Measurements from ENCODE around the gene ACER1.
"Not testable (repeated sequence)": the region's sequence is repeated elsewhere in the genome, so short reads cannot be mapped to it uniquely, and the experiment has no call there.

Gene ACER1, protein sequence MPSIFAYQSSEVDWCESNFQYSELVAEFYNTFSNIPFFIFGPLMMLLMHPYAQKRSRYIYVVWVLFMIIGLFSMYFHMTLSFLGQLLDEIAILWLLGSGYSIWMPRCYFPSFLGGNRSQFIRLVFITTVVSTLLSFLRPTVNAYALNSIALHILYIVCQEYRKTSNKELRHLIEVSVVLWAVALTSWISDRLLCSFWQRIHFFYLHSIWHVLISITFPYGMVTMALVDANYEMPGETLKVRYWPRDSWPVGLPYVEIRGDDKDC

DNA sequence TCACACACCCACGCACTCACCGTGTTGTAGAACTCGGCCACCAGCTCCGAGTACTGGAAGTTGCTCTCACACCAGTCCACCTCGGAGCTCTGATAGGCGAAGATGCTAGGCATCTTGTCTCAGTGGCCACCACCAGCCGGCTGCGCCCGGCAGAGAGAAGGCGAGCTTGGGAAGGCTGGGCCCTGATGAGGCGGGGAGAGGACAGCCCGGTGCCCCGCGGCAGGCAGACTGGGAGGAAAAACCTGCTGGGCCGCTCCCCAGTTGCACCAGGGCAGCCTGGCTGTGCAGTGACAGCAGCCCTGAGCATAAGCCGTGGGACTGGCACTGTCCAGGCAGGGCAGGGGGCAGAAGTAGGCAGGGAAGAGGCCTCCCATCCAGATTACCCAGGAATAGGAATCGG lies at the start of gene ACER1:
ACER1 (minus strand) TSS at position 174 of the 400 bp plus-strand sequence; CDS start at position 113, 61 bp downstream.
- DNase-seq (ENCODE audit: low read depth in 2 of 2): no peak

- DNase-seq (ENCODE audit: low read depth in 2 of 2): no peak
Observed at GRCh38 chr19:6383188-6383587, 49.8 kb upstream of the ACER1 start.

GRCh38 chr19:6381030-6381750 lies 47.8 kb upstream of the ACER1 start:
- DNase-seq (ENCODE audit: low read depth in 2 of 2): no peak

GRCh38 chr19:6379744-6380143 lies 46.3 kb upstream of the ACER1 start:
- no peak for DNase-seq (ENCODE audit: low read depth in 2 of 2)

DNA sequence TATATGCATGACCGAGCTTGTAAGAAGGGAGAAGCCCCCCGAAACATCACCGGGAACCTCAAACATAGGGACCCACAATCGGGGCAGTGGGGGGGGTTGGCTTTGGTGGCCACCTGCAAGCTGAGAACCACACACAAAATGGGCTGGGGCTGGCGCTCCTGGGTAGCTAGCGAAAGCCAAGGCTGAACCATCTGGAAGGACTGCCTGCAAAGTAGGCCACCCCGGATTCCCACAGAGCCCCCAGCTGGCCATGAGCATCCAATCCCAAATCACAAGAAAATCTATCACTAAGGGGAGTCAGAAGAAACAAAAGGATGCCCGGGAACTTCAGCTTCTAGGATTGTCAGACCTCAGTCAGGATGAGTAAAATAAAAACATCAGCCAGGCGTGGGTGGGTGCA lies 45.1 kb upstream of the ACER1 start:
- no peak for DNase-seq (ENCODE audit: low read depth in 2 of 2)

- DNase-seq (ENCODE audit: low read depth in 2 of 2): no peak
Observed at GRCh38 chr19:6378041-6378440, 44.6 kb upstream of the ACER1 start.

GRCh38 chr19:6376512-6377190 lies 43.2 kb upstream of the ACER1 start:
- no peak for DNase-seq (ENCODE audit: low read depth in 2 of 2)

DNA sequence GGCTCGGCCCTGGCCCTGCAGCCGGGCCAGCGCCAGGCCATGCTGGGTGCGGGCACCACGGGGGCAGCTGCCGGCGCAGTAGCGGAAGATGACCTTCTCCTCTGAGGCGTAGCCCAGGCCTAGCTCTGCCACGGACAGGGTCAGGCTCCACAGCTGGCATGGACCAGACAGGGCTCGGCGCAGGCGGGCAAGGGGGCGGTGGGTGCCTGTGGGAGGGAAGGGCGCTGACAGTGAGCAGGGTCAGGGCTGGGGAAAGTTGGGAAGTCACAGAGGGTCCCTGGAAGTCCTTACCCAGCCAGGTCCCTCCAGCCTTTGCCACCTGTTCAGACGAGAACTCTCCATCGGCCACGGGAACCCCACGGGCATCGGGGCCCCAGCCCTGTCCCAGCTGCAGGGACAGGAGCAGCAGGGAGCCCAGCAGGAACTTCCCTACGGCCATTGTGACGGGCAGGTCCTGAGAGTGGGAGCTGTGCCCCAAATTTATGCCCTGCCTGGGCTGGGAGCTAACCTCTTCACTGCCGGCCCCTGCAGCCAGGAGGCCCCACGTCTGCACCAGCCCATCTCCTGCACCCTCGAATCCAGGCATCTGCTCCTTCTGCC lies 42.1 kb upstream of the ACER1 start, which contains the start of gene PSPN:
PSPN (minus strand) TSS at position 523 of the 600 bp plus-strand sequence; CDS start at position 439, 84 bp downstream.
- no peak for DNase-seq (ENCODE audit: low read depth in 2 of 2)

- DNase-seq (ENCODE audit: low read depth in 2 of 2): no peak
Observed at GRCh38 chr19:6374711-6375410, 41.4 kb upstream of the ACER1 start.

- DNase-seq (ENCODE audit: low read depth in 2 of 2): no peak
Observed at GRCh38 chr19:6374161-6374709, 40.8 kb upstream of the ACER1 start.

- DNase-seq (ENCODE audit: low read depth in 2 of 2): no peak
Observed at GRCh38 chr19:6373813-6374108, 40.3 kb upstream of the ACER1 start.

GRCh38 chr19:6373096-6373812 lies 39.8 kb upstream of the ACER1 start:
- peak; percentile 97 to 99 for DNase-seq (ENCODE audit: low read depth in 2 of 2)

GRCh38 chr19:6372594-6373095 lies 39.2 kb upstream of the ACER1 start, which contains the start of gene ALKBH7:
Gene ALKBH7, plus strand, starts transcription at chr19:6372794. Its CDS starts 27 bp downstream, at chr19:6372821.
- DNase-seq (ENCODE audit: low read depth in 2 of 2): peak; percentile 87 to 94

- no peak for DNase-seq (ENCODE audit: low read depth in 2 of 2)
Observed at GRCh38 chr19:6364353-6364752, 30.9 kb upstream of the ACER1 start.

DNA sequence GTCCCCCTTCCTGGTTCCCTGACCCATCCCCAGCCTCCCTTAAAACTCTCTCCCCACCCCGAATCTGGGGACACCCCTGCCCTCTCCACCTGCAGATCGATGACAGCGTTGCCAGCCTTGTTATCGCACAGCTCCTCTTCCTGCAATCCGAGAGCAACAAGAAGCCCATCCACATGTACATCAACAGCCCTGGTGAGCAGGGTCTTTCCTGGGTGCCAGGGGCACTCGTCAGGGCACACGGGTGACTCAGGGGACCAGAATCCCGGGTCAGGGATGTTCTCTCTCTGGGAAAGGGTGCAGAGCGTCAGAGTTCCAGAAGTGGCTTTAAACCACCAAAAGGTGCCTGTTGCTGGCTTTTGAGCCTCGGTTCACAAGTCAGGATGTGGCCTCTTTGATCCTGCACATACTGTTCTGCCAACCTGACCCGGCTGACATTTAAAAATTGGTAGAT lies 29.0 kb upstream of the ACER1 start:
- DNase-seq (ENCODE audit: low read depth in 2 of 2): no peak

GRCh38 chr19:6362027-6362350 lies 28.6 kb upstream of the ACER1 start:
- peak in 1 of 2 experiments; percentile 17 for DNase-seq (ENCODE audit: low read depth in 2 of 2)

DNA sequence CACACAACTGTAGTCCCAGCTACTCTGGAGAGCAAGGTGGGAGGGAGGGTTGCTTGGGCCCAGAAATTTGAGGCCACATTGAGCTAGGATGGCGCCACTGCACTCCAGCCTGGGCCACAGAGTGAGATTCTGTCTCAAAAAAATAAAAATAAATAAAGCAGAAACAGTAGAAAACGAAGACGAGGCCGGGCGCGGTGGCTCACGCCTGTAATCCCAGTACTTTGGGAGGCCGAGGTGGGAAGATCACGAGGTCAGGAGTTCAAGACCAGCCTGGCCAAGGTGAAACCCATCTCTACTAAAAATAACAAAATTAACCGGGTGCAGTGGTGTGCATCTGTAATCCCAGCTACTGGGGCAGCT lies 27.4 kb upstream of the ACER1 start:
- not testable (repeated sequence) for DNase-seq (ENCODE audit: low read depth in 2 of 2)

DNA sequence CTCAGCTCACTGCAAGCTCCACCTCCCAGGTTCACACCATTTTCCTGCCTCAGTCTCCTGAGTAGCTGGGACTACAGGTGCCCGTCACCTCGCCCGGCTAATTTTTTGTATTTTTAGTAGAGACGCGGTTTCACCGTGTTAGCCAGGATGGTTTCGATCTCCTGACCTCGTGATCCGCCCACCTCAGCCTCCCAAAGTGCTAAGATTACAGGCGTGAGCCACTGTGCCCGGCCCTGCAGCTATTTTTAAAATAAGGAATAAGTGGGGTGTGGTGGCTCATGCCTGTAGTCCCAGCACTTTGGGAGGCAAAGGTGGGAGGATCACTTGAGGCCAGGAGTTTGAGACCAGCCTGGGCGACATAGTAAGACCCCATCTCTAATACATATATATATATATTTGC lies 27.0 kb upstream of the ACER1 start:
- DNase-seq (ENCODE audit: low read depth in 2 of 2): not testable (repeated sequence)

GRCh38 chr19:6359568-6360341 lies 26.3 kb upstream of the ACER1 start:
- no peak for DNase-seq (ENCODE audit: low read depth in 2 of 2)

DNA sequence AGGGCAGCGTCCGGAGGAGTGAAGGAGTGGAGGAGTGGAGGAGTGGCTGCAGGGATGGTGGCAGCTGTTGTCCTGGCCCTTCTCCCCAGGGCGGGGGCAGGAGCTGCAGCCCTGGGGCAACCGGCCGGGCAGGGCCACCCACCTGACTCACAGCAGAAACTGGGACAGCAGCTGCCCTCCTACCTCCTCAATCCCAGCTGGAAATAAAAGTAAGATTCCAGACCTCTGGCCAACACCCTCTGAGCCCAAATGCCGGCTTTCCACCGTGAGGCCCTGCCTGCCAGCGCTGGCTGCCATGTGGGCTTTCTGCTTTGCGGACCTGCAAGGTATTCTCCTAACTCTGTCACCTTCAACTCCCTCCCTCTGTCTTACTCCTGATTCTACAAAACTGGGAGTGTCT lies 24.6 kb upstream of the ACER1 start:
- DNase-seq (ENCODE audit: low read depth in 2 of 2): no peak
